Measurements from ENCODE around the gene ISCU. TPM values are rescaled to one million over a fixed set of nuclear protein-coding genes. Genes with fewer than 3 reads are reported as not detected.

The ISCU gene
- total and polyA plus RNA-seq, 2 of the 8 experiments (the other 6 are each of a cell fraction or from before 2014, with no cell fraction given): 72.1 to 78.1 TPM

GRCh38 chr12:108586306-108586705 is 23.9 kb downstream of the ISCU start:
- 88% methylated on average over 11 of the region's 11 CpGs; no CpG with 5 or more reads in 1 of the 2 experiments for WGBS, 2 experiments (ENCODE audit: extremely low coverage in 1 of 2, insufficient coverage in 1 of 2, insufficient read length in 1 of 2, insufficient replicate concordance in 2 of 2, low coverage in 1 of 2, low lambda C conversion rate in 2 of 2, missing lambda C conversion rate in 1 of 2)
- H2AK5ac ChIP-seq (ENCODE audit: low read depth, low read length): no peak overlapping the region
- H3K23ac ChIP-seq (ENCODE audit: insufficient read length): no peak overlapping the region
- FAIRE-seq (no peak), DNase-seq (ENCODE audit: low read depth in 1 of 2, low spot score in 2 of 2) (no peak)
- H4K20me1 ChIP-seq (replicated peaks in 1 of 2; ENCODE audit: control insufficient read depth in 1 of 2, insufficient read depth in 2 of 2, low read length in 2 of 2): no peaks in the 10 kb centered on the region
- H3K23me2 ChIP-seq (ENCODE audit: low read depth, low read length): no peaks in the 10 kb centered on the region
- no peaks in the 10 kb centered on the region for H3K9me3 ChIP-seq (ENCODE audit: insufficient read depth in 2 of 2, low read depth in 1 of 2, low read length in 1 of 2)
- no peak overlapping the region for H3K18ac ChIP-seq (ENCODE audit: extremely low read depth, low read length)
- ChIA-PET CTCF (ENCODE audit: partially characterized antibody) (interaction anchor here (0.8 to 2.1 kb wide), 4 partner anchors 9 to 73 kb away, joined by 3 to 8 read pairs (median 5); no protein-coding TSS in a partner anchor), POLR2A (ENCODE audit: partially characterized antibody) (interaction anchor here (1.5 to 2.1 kb wide), 2 partner anchors 24 to 25 kb away, joined by 4 to 5 read pairs; partner anchors contain the start of genes ISCU and SART3)
- H2BK5ac ChIP-seq (ENCODE audit: low read depth, low read length): no peak overlapping the region
- H3K79me2 ChIP-seq (ENCODE audit: control insufficient read depth in 1 of 2, insufficient read depth in 2 of 2, low read length in 2 of 2): no peaks in the 10 kb centered on the region
- H3K4ac ChIP-seq (replicated peaks; ENCODE audit: insufficient read length, low read depth, low read length): no peak overlapping the region
- H2BK20ac ChIP-seq (ENCODE audit: low read length): no peak overlapping the region
- TF ChIP-seq KDM1A (IDR thresholded peaks at IDR 0.05; ENCODE audit: borderline replicate concordance, low read length): no peak
- no peak for TF ChIP-seq BACH1 (IDR thresholded peaks at IDR 0.05; ENCODE audit: low read length)
- TF ChIP-seq RFX5 (IDR thresholded peaks at IDR 0.05; ENCODE audit: borderline replicate concordance, low read depth, low read length): no peak
- no peak for TF ChIP-seq KDM5A (IDR thresholded peaks at IDR 0.05; ENCODE audit: low read length)
- no peak for TF ChIP-seq SIRT6 (IDR thresholded peaks at IDR 0.05; ENCODE audit: low read length)
- TF ChIP-seq POLR2AphosphoS5 (IDR thresholded peaks at IDR 0.05; ENCODE audit: low read depth, low read length): no peak
- TF ChIP-seq, protein P1, sequence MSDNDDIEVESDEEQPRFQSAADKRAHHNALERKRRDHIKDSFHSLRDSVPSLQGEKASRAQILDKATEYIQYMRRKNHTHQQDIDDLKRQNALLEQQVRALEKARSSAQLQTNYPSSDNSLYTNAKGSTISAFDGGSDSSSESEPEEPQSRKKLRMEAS (IDR thresholded peaks at IDR 0.05): no peak
- no peak for TF ChIP-seq HDAC6 (IDR thresholded peaks at IDR 0.05; ENCODE audit: low read depth, low read length)
- no peak for TF ChIP-seq POLR2A (IDR thresholded peaks at IDR 0.05; ENCODE audit: control extremely low read depth in 1 of 2, low read depth in 2 of 2, low read length in 2 of 2)
- no peak for TF ChIP-seq SUZ12 (IDR thresholded peaks at IDR 0.05; ENCODE audit: low read length)
- no peak overlapping the region for H3K56ac ChIP-seq (replicated peaks; ENCODE audit: insufficient read length, low read depth, low read length)
- no peak overlapping the region for H3K4me3 ChIP-seq (ENCODE audit: extremely low read depth in 1 of 4, insufficient read depth in 2 of 4, low read depth in 3 of 4, low read length in 4 of 4)
- no peak overlapping the region for H3K9ac ChIP-seq (replicated peaks in 1 of 4; ENCODE audit: extremely low read depth in 1 of 4, low read depth in 3 of 4, low read length in 3 of 4)
- no peak overlapping the region for H2BK15ac ChIP-seq (ENCODE audit: low read length)
- no peak overlapping the region for H4K8ac ChIP-seq (ENCODE audit: extremely low read depth, insufficient read depth, low read length)
- H4K91ac ChIP-seq (replicated peaks; ENCODE audit: insufficient read length, low read length): no peak overlapping the region
- no peaks in the 10 kb centered on the region for H3K27me3 ChIP-seq (replicated peaks in 1 of 4; ENCODE audit: control insufficient read depth in 3 of 4, extremely low read depth in 1 of 4, insufficient read depth in 3 of 4, low read length in 3 of 4)
- no peak overlapping the region for H3K27ac ChIP-seq (ENCODE audit: low read depth, low read length)
- no peak overlapping the region for H3K14ac ChIP-seq (ENCODE audit: insufficient read length)
- no peak overlapping the region for H2BK120ac ChIP-seq (replicated peaks; ENCODE audit: low read depth, low read length)
- peaks cover 0 to 16% (median 10%) of the 10 kb centered on the region in 4 experiments; a peak in 6 of 7 replicates for H3K4me1 ChIP-seq (replicated peaks in 1 of 4; ENCODE audit: control insufficient read depth in 3 of 4, insufficient read depth in 4 of 4, low read length in 3 of 4)
- H2BK12ac ChIP-seq (ENCODE audit: low read depth, low read length): no peak overlapping the region
- no peak overlapping the region for H3K4me2 ChIP-seq (ENCODE audit: insufficient read depth in 1 of 2, low read depth in 2 of 2, low read length in 2 of 2)
- no peak overlapping the region for H2AFZ ChIP-seq (ENCODE audit: low read length)
- no peak overlapping the region for H4K5ac ChIP-seq (ENCODE audit: insufficient read length, low read depth, low read length)
- H3K36me3 ChIP-seq (ENCODE audit: control insufficient read depth in 2 of 4, insufficient read depth in 4 of 4, low read length in 3 of 4): no peaks in the 10 kb centered on the region
- H3K79me1 ChIP-seq (ENCODE audit: low read depth, low read length): no peaks in the 10 kb centered on the region

All from H1 (cell line).